GM18502 (cell line): ENCODE data around the gene CIC.

Experiments
- ATAC-seq: cut with Tn5 transposase; IDR thresholded peaks from one replicate; pipeline ENCODE4 v1.9.1; 2021; ENCODE audit warnings: mild to moderate bottlenecking; ENCODE audit not compliant: unreplicated experiment, poor library complexity

CIC gene

DNA sequence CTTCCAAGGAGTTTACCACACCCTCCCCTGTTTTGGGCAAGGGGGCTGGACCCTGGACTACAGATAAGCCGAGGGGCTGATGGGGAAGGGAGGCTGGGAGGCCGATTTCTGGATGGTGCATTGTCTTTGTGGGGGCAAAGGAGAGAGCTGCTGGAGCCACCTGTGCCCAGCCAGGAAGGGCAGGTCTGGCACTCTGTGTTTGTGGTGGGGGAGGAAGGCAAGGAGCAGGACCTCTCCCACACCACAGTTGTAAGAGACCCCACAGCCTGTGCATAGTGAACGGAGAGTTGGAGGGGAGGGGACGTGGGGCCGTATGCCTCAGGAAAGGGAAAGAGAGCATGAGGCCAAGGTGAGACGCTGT, 16.9 kb downstream of the CIC start:
- no peak for ATAC-seq

GRCh38 chr19:42286349-42287016, 17.4 kb downstream of the CIC start:
- no peak for ATAC-seq

DNA sequence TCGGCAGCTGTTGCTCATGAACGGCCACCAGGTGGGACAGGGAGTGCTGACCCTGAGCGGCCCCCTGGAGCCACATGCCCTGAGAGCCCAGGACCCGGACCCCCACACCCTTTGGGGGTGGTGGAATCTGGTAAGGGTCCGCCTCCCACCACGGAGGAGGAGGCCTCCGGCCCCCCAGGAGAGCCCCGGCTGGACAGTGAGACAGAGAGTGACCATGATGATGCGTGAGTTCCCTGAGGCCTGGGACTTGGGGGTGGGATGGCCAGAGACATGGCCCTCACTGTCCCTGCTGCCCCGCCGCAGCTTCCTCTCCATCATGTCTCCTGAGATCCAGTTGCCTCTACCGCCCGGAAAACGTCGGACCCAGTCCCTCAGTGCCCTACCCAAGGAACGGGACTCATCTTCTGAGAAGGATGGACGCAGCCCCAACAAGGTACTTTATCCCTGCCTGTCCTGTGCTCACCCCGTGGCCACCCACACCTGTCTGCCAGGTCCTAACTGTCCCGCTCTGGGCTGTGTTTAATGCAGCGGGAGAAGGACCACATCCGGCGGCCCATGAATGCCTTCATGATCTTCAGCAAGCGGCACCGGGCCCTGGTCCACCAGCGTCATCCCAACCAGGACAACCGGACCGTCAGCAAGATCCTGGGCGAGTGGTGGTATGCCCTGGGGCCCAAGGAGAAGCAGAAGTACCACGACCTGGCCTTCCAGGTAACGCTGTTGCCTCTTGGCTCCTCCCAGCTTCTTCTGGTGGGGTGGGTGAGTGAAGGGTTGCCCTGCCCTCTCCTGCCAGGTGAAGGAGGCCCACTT, 18.2 kb downstream of the CIC start:
- ATAC-seq, result no peak

- ATAC-seq, result no peak
Observed at GRCh38 chr19:42287827-42288107, 18.7 kb downstream of the CIC start.

GRCh38 chr19:42288387-42288786, 19.3 kb downstream of the CIC start:
- ATAC-seq, result no peak

DNA sequence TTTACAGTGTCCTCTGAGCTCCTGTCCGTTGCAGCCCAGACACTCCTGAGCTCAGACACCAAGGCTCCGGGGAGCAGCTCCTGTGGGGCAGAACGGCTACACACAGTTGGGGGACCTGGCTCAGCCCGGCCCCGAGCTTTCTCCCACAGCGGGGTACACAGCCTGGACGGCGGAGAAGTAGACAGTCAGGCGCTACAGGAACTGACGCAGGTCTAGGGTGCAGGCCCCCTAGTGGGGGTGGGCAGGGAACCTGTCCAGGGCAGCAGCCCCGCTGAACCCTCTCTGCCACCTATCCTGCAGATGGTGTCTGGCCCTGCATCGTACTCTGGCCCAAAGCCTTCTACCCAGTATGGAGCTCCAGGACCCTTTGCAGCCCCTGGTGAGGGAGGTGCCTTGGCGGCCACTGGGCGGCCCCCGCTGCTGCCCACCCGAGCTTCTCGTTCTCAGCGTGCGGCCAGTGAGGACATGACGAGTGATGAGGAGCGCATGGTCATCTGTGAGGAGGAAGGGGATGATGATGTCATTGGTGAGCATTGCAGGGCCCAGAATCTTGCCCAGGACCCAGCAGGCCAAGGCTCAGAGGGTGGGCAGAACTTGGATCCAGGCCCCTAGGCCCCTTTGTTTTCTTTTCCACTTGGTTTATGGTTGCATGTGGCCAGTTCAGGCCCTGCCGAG, 20.0 kb downstream of the CIC start:
- no peak for ATAC-seq

DNA sequence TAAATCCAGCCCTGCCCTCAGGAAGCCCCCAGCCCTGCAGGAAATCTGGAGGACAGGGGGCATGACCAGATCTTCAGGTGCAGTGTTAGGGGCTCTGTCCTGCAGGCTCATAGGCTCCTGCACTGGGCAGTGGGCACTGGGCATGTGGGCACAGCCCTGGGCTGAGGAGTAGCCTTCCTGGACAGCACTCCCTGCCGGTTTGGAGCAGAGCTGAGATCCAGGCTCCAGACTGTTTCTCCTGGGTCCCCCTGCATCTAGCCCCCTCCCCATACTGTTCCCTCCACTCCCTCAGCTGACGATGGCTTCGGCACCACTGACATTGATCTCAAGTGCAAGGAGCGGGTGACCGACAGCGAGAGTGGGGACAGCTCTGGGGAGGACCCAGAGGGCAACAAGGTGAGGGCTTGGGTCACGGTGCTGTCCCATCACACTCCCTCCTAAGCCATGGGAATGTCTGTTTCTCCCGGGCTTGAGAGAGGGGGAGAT, 20.5 kb downstream of the CIC start:
- ATAC-seq, result no peak

DNA sequence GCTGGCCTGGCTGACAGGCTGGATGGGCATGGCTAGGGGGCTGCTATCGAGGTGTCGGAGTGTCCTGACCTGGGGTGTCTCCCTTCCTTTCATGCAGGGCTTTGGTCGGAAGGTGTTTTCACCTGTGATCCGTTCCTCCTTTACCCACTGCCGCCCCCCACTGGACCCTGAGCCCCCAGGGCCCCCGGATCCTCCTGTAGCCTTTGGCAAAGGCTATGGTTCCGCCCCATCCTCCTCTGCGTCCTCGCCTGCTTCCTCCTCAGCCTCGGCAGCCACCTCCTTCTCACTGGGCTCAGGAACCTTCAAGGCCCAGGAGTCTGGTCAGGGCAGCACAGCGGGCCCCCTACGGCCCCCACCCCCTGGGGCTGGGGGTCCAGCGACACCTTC, 21.1 kb downstream of the CIC start:
- no peak for ATAC-seq

GRCh38 chr19:42290523-42291434, 21.7 kb downstream of the CIC start:
- ATAC-seq, result no peak

GRCh38 chr19:42291435-42291810, 22.4 kb downstream of the CIC start:
- ATAC-seq, result no peak

GRCh38 chr19:42292042-42292960, 23.2 kb downstream of the CIC start:
- ATAC-seq, result no peak

GRCh38 chr19:42292963-42293362, 23.9 kb downstream of the CIC start:
- ATAC-seq, result no peak

DNA sequence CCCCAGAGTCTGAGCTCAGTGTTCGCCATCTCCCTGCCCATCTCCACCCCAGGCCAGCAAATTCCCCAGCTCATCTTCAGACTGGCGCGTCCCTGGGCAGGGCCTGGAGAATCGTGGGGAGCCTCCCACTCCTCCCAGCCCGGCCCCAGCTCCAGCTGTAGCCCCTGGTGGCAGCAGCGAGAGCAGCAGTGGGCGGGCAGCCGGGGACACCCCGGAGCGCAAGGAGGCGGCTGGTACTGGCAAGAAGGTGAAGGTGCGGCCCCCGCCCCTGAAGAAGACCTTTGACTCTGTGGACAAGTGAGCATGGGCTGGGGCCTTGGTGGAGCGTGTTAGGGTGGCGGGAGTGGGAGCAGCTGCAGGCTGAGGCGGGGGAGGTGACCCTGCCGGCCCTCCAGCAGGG, 24.5 kb downstream of the CIC start:
- no peak for ATAC-seq

DNA sequence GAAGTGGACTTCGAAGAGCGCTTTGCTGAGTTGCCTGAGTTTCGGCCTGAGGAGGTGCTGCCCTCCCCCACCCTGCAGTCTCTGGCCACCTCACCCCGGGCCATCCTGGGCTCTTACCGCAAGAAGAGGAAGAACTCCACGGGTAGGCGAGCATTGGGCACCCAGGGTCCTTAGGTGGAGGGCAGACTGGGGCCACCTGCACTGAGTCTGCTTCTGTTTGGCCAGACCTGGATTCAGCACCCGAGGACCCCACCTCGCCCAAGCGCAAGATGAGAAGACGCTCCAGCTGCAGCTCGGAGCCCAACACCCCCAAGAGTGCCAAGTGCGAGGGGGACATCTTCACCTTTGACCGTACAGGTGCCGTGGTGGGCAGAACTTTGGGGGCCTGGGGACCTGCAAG, 24.9 kb downstream of the CIC start:
- ATAC-seq, result no peak

GRCh38 chr19:42294471-42295137, 25.6 kb downstream of the CIC start:
- ATAC-seq, result no peak

GRCh38 chr19:42295342-42295741, 26.3 kb downstream of the CIC start:
- ATAC-seq, result no peak

DNA sequence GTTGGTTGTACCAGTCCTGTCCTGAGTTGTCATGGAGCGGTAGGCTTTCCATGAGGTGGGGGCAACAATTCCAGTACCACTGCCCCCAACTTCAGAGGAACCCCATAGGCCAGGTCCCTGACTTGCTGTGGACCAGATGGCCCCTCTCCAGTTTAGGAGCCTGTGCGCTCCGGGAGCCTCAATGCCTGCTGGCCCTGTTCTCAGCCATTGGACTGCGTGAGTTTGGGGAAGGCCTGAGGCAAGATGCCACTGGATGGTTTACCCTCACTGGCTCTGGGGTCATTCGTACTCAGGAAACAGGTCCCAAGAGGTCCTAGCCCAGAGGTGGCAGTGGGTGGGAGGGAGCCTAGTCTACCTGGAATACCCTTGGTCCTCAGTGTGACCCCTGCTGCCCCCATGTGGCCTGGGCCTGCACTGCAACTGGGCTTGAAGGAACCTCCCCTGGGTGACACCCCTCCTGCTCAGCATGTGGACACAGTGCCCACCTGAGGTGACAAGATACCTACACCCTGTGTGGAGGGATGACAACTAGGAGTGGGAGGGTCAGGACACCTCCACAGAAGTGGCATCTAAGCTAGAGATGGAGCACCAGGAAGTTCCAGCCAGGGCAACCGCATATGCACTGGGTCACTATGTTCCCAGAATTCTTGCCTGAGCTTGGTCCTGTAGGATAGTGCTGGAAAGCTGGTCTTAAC, 26.9 kb downstream of the CIC start:
- ATAC-seq, result peak; percentile 62

GRCh38 chr19:42297039-42297438, 28.0 kb downstream of the CIC start:
- no peak for ATAC-seq
